Body of pancreas (tissue), 4 donors: ENCODE results near the gene LRRC49. TPM values are rescaled to one million over a fixed set of nuclear protein-coding genes. Genes with fewer than 3 reads are reported as not detected.
A peak's percentile ranks its signal among the peaks of the same experiment; 100 is the strongest.
"Not testable (repeated sequence)": the region's sequence is repeated elsewhere in the genome, so short reads cannot be mapped to it uniquely, and the experiment has no call there.

Experiments
- ATAC-seq: fragments of 150-250 bp; one replicate; pipeline ENCODE4 v1.9.1; 2016
- DNase-seq, 4 donors: peaks; one replicate each; pipeline ENCODE4 v3.0.0-alpha.2; 2019
- H3K27ac ChIP-seq, 4 donors: fragments of 200-600 bp; sonication (generic); 1 replicate in 3 of 4; 2 replicates in 1 of 4; pipeline versions ENCODE4 v1.5.1 to v1.6.1; 2016 to 2019; ENCODE audit warnings: mild to moderate bottlenecking in 1 of 4, mixed read lengths in 1 of 4, moderate library complexity in 1 of 4
- H3K27me3 ChIP-seq, 2 donors: fragments of 200-600 bp; sonication (generic); one replicate each; pipeline ENCODE4 v1.6.0; 2016; ENCODE audit warnings: mild to moderate bottlenecking in 1 of 2
- H3K36me3 ChIP-seq, 2 donors: fragments of 200-600 bp; sonication (generic); replicated peaks in 1 of 2; 2 replicates each; pipeline ENCODE4 v1.5.1; 2016; ENCODE audit warnings: low read depth in 2 of 2; ENCODE audit not compliant: insufficient read depth in 1 of 2
- H3K4me1 ChIP-seq: fragments of 200-600 bp; sonication (generic); one replicate; pipeline ENCODE4 v1.6.0; 2016
- H3K4me3 ChIP-seq, 2 donors: fragments of 200-600 bp; sonication (generic); 1 replicate in 1 of 2; 2 replicates in 1 of 2; pipeline ENCODE4 v1.5.1; 2016 to 2019
- H3K9me3 ChIP-seq, 3 donors: fragments of 200-600 bp; sonication (generic); 1 replicate in 2 of 3; 2 replicates in 1 of 3; pipeline ENCODE4 v1.5.1; 2016
- POLR2A ChIP-seq, 3 donors: fragments of 450-650 bp; IDR thresholded peaks; one replicate each; pipeline ENCODE4 v1.6.1; 2016; ENCODE audit warnings: antibody characterized with exemption in 3 of 3, mild to moderate bottlenecking in 2 of 3
- WGBS, 2 donors: methylation state at CpG; one replicate each; pipeline ENCODE4 v1.1.5; 2017; 5-methylcytosine and 5-hydroxymethylcytosine counted together
- intact Hi-C: fragments of 100-400 bp; cut with DNase I; formaldehyde crosslinking; loops from one replicate; pipeline ENCODE4 v1.15.1; 2023
- total RNA-seq, 2 donors: library from RNA; depleted of rRNA; stranded (reverse); fragments of >200 nt; gene quantifications; one replicate each; pipeline ENCODE4 v1.1.0, GENCODE V29; 2016
- TF ChIP-seq, protein P1 (sequence below), 7 experiments: fragments of 450-650 bp in 4 of 7; fragments of 200-600 bp in 3 of 7; sonication (generic) in 3 of 7; IDR thresholded peaks; one replicate each; pipeline ENCODE4 v1.5.1; 2016 to 2019; ENCODE audit warnings: antibody characterized with exemption in 7 of 7

Gene LRRC49
- total RNA-seq, 2 donors from 2014 or later, result 3.0 to 7.3 TPM

DNA sequence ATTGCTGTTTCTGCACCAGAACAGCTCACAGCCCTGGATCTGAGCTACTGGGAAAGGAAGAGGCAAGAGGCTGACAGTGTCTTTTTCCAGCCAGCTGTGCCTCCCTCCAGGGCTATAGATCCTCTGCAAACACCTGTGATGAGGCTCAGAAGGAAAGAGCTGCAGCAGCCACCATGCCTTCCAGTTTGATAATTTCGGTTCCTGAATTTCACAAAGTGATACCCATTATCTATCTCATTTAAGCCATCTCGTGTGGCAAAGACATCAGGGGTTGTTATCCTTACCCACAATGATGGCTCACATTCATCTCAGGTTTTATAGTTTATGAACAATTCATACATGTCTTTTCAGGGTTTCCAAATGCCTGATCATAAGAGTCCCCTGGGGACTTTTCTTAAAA, 36.9 kb upstream of the LRRC49 start:
- DNase-seq, result no peak
- Histone ChIP-seq H3K4me1 (peaks cover 23% of the 10 kb centered on the region), H3K4me3 (no peak overlapping the region), H3K36me3 (no peaks in the 10 kb centered on the region), H3K27ac (no peak overlapping the region), H3K9me3 (no peaks in the 10 kb centered on the region), H3K27me3 (no peaks in the 10 kb centered on the region)
- no peak for ATAC-seq
- TF ChIP-seq, protein P1, sequence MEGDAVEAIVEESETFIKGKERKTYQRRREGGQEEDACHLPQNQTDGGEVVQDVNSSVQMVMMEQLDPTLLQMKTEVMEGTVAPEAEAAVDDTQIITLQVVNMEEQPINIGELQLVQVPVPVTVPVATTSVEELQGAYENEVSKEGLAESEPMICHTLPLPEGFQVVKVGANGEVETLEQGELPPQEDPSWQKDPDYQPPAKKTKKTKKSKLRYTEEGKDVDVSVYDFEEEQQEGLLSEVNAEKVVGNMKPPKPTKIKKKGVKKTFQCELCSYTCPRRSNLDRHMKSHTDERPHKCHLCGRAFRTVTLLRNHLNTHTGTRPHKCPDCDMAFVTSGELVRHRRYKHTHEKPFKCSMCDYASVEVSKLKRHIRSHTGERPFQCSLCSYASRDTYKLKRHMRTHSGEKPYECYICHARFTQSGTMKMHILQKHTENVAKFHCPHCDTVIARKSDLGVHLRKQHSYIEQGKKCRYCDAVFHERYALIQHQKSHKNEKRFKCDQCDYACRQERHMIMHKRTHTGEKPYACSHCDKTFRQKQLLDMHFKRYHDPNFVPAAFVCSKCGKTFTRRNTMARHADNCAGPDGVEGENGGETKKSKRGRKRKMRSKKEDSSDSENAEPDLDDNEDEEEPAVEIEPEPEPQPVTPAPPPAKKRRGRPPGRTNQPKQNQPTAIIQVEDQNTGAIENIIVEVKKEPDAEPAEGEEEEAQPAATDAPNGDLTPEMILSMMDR (IDR thresholded peaks at IDR 0.05), result no peak
- TF ChIP-seq POLR2A (IDR thresholded peaks at IDR 0.05), result no peak
- WGBS, 2 donors, result 59 to 72% methylated on average over 2 of the region's 2 CpGs
- intact Hi-C loops, result no loop called here

DNA sequence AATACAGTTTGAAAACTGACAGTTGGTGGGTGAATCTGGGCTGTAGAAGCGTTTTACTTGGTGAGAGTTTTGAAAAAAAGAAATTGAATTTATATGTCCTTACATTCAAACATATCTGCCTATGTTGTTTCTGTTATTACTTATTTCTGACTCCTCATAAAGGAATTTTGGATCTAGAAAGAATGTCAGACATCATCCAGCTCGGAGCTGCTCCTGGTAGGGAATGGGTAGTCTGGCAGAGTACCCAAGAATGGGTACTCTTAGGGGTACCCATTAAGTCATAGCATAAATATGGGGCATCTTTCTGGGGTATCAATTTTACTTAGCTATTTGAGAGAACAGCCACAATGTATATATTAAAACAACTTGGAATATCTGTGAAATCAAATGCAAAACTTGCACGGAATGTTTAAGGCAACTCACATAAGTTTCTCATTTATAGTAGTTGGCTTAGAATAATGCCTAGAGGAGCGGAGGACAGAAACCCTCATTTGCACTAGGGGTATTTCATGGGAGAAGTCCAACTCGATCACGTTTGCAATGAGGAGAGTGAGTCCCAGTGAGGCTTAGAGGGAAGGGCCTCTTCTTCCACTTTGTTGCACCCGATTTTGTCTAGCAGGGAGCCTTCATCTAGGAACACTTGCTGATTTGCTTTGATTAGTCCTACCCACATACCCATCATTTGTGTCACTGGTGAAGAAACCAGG, 36.3 kb upstream of the LRRC49 start:
- DNase-seq, result no peak
- Histone ChIP-seq H3K4me3 (no peak overlapping the region), H3K9me3 (no peaks in the 10 kb centered on the region), H3K27ac (peak overlapping the region in 2 of 4 donors; percentile 5 to 46), H3K36me3 (no peaks in the 10 kb centered on the region), H3K27me3 (no peaks in the 10 kb centered on the region), H3K4me1 (peaks cover 23% of the 10 kb centered on the region)
- no peak for TF ChIP-seq POLR2A (IDR thresholded peaks at IDR 0.05)
- intact Hi-C loops, result no loop called here
- no peak for ATAC-seq
- 57 to 63% methylated on average over 7 of the region's 7 CpGs for WGBS, 2 donors

DNA sequence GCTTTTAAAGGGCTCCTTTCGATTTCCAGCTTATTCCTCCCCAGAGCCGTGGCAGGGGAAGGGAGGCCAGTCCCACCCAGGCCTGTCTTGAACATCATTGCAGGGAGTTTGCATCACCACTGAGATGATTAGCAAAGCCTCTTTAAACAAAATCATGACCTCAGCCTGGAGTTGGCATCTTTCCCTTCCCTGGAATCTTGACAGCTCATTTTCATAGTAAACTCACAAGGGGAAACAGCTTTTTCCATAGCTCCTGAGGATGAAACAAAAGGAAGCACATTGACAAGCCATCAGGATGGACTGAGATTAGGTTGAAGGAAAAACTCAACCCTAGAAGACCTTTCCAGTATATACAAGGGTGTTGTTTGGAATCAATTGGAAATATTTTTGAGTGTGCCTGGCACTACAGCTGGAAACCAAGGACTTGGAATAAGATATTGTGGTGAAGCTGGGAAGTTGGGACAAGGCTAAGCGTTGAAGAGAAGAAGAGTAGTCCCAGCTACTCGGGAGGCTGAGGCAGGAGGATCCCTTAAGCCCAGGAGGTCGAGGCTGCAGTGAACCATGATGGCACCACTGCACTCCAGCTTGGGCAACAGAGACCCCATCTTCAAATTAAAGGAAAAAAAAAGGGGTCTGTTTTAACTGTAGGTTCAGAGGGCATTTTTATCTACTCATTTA, 35.6 kb upstream of the LRRC49 start:
- 63 to 65% methylated on average over 5 of the region's 5 CpGs for WGBS, 2 donors
- Histone ChIP-seq H3K9me3 (no peaks in the 10 kb centered on the region), H3K4me3 (no peak overlapping the region), H3K4me1 (peaks cover 23% of the 10 kb centered on the region), H3K27me3 (no peaks in the 10 kb centered on the region), H3K36me3 (no peaks in the 10 kb centered on the region), H3K27ac (peak overlapping the region in 2 of 4 donors; percentile 15 to 46)
- ATAC-seq (peak; percentile 37), DNase-seq (peak; percentile 41 to 67 (median 56))
- intact Hi-C loops, result no loop called here
- TF ChIP-seq POLR2A (IDR thresholded peaks at IDR 0.05), result no peak
- TF ChIP-seq, protein P1 (IDR thresholded peaks at IDR 0.05), result no peak

DNA sequence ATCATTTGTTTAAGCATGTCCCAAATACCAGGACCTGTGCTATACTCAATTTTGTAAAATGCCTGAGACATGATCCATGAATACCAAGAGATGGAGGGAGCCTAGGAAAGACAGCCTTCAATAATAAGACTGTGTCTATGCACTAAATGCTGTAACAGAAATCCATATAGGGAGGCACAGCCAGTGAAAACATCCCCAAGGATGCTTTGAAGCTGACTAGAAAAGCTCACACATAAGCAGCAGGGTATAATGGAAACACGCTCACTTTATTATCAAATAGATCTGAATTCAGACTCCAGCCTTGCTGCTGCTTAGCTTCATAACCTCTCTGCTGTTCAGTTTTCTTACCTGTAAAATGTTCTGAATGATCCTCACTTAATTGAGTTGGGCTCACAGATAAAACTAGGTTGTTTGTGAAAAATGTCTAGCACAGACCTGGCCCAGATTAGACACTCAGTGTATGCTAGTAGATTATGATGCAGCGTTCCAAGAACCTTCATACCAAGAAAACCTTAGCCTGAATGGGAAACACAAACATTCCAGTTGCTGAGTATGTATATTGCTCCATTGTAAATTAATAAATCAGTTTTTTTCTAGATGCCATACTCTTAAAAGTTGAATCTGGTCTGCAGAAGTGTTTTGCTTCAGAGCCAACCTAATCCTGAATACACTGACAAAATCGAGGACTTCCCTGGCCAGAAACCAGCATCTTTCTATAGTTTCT, 34.9 kb upstream of the LRRC49 start:
- Histone ChIP-seq H3K27ac (peak overlapping the region in 1 of 4 donors; percentile 15), H3K27me3 (no peaks in the 10 kb centered on the region), H3K36me3 (no peaks in the 10 kb centered on the region), H3K4me3 (no peak overlapping the region), H3K9me3 (no peaks in the 10 kb centered on the region), H3K4me1 (peaks cover 20% of the 10 kb centered on the region)
- TF ChIP-seq, protein P1 (IDR thresholded peaks at IDR 0.05), result no peak
- TF ChIP-seq POLR2A (IDR thresholded peaks at IDR 0.05), result no peak
- 73 to 80% methylated on average over 3 of the region's 3 CpGs for WGBS, 2 donors
- DNase-seq (no peak), ATAC-seq (no peak)
- intact Hi-C loops, result no loop called here

DNA sequence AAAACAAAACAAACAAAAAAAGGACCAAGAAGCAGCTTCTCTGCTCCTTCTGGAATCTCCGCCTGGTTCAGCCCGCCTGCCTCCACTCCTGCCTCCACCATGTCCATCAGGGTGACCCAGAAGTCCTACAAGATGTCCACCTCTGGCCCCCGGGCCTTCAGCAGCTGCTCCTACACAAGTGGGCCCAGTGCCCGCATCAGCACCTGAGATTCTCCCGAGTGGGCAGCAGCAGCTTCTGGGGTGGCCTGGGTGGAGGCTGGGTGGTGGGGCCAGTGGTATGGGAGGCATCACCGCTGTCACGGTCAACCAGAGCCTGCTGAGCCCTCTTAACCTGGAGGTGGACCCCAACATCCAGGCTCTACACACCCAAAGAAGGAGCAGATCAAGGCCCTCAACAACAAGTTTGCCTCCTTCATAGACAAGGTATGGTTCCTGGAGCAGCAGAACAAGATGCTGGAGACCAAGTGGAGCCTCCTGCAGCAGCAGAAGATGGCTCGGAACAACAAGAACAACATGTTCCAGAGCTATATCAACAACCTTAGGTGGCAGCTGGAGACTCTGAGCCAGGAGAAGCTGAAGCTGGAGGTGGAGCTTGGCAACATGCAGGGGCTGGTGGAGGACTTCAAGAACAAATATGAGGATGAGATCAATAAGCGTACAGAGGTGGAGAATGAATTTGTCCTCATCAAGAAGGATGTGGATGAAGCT, 33.9 kb upstream of the LRRC49 start:
- peaks cover 12% of the 10 kb centered on the region for H3K4me1 ChIP-seq
- intact Hi-C loops, H3K4me3 ChIP-seq, ATAC-seq, H3K27ac ChIP-seq, H3K36me3 ChIP-seq, H3K27me3 ChIP-seq, DNase-seq, H3K9me3 ChIP-seq: not testable (repeated sequence)
- WGBS, 2 donors, result 78 to 82% methylated on average over 6 to 9 of the region's 9 CpGs
